Mesodermal cell (in vitro differentiated cells): ENCODE data around the gene TRAF1.

Source experiments
- H3K27ac ChIP-seq: 2 replicates; pipeline ENCODE4 v1.7.0; 2013; ENCODE audit warnings: mild to moderate bottlenecking, low read depth, low read length, moderate library complexity; ENCODE audit not compliant: severe bottlenecking
- H3K36me3 ChIP-seq: 2 replicates; pipeline ENCODE4 v1.7.1; 2013; ENCODE audit warnings: mild to moderate bottlenecking, low read length, moderate library complexity; ENCODE audit not compliant: control insufficient read depth, insufficient read depth
- H3K4me1 ChIP-seq: one replicate; pipeline ENCODE4 v1.7.1; 2013; ENCODE audit warnings: mild to moderate bottlenecking, low read length; ENCODE audit not compliant: insufficient read depth, control insufficient read depth, poor library complexity, severe bottlenecking
- H3K4me3 ChIP-seq: 2 replicates; pipeline ENCODE4 v1.7.0; 2013; ENCODE audit warnings: low read length, control low read depth, mild to moderate bottlenecking; ENCODE audit not compliant: insufficient read depth, poor library complexity, severe bottlenecking; ENCODE audit errors: extremely low read depth
- H3K9me3 ChIP-seq: 2 replicates; pipeline ENCODE4 v1.7.1; 2013; ENCODE audit warnings: mild to moderate bottlenecking, low read length, moderate library complexity; ENCODE audit not compliant: control insufficient read depth
- WGBS, 2 experiments: methylation state at CpG; one replicate each; pipeline ENCODE4 v1.1.5; 2013; ENCODE audit warnings: missing lambda C conversion rate in 2 of 2; ENCODE audit not compliant: insufficient coverage in 2 of 2; 5-methylcytosine and 5-hydroxymethylcytosine counted together

Gene TRAF1

DNA sequence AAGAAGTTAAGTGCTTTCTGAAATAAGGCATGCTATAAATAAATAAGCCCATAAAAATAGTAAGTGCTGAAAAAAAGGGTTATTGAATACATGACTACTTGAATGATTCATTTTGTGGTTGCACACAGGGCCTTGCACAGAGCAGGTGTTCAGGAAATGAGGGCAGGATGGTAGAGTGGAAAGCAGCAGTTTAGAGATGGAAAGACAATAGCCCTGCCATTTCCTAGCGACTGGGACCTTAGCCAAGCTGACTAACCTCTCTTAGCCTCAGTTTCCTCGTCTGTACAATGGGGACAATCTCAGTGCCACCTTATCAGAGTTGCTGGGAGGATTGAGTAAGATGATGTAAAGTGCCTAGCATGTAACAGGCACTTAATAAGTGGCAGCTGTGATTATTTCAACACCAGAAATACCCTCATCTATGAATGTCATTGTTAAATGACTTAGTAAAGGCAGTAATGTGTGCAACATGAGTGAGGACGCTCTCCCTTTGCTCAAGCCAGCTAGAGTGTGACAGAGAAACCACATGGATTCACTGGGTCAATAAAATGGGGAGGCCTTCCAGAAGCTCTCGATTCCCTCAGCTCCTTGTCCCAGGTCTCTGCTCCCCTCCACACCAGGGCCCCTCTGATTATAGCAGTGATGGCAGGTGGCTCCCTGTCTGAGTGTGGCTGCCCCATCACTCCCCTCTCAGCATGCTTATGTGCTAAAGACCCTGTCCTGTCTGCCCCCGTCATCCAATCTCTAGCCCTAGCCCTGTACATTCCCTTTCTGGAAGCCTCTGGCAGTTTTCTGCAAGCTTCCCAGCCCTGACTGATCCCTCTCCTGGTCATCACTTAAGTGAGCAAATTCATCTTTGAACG, 33.6 kb downstream of the TRAF1 start:
- WGBS, 2 experiments = 91 to 93% methylated on average over 3 to 4 of the region's 6 CpGs
- no peaks in the 10 kb centered on the region for H3K9me3 ChIP-seq
- no peaks in the 10 kb centered on the region for H3K36me3 ChIP-seq
- H3K4me1 ChIP-seq = peaks cover 7% of the 10 kb centered on the region
- H3K27ac ChIP-seq = no peak overlapping the region
- H3K4me3 ChIP-seq = no peak overlapping the region

DNA sequence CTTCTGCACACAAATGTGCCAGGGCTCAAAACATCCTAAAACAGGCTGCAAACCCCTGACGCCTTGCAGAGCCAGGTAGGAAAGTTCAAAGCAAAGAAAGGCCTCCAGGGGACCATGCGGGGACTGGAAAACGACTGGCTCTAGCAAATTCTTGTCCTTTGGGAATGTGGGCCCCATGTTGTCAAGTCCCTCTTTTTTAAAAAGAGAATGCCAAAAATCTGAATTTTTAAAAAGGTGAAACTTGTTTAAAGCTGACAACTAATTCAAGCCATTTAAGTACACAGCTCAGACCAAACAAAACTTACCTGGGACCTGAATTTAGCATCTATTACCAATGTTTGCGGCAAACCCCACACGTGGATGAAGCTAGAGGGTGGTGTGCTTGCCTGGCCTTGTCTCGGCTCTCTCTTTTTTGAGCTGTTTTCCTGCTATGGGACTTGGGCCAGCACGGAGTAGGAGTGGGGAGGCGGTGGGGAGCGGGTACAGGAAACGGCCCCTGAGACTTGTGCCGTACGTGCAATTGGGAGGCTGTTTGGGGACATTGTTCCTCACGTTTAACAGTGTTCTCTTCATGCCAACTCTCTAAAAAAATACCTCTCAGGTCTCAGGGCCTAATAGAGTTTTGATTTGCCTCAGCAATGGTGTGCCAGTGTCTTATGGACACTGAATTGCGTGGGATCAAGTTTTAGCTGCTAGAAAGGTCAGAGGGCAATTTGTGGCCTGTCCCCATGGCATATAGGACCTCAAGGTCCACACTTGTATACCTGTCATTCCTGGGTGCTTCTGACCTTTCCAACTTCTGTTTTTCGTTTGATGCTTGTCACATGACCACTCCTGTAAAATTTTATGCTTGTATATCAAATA, 34.5 kb downstream of the TRAF1 start:
- 81 to 84% methylated on average over 9 to 14 of the region's 15 CpGs for WGBS, 2 experiments
- H3K4me1 ChIP-seq = peaks cover 7% of the 10 kb centered on the region
- H3K4me3 ChIP-seq = no peak overlapping the region
- no peaks in the 10 kb centered on the region for H3K9me3 ChIP-seq
- no peaks in the 10 kb centered on the region for H3K36me3 ChIP-seq
- H3K27ac ChIP-seq = no peak overlapping the region

- Histone ChIP-seq H3K36me3 (no peaks in the 10 kb centered on the region), H3K4me3 (no peak overlapping the region), H3K9me3 (no peaks in the 10 kb centered on the region), H3K27ac (no peak overlapping the region), H3K4me1 (peaks cover 6% of the 10 kb centered on the region)
- 95 to 100% methylated on average over 5 of the region's 10 CpGs for WGBS, 2 experiments
Measured at GRCh38 chr9:120891245-120891883, 35.2 kb downstream of the TRAF1 start.

GRCh38 chr9:120890320-120891244, 36.0 kb downstream of the TRAF1 start:
- no peak overlapping the region for H3K27ac ChIP-seq
- H3K36me3 ChIP-seq = no peaks in the 10 kb centered on the region
- WGBS, 2 experiments = 80 to 88% methylated on average over 5 to 12 of the region's 14 CpGs
- peaks cover 13% of the 10 kb centered on the region for H3K4me1 ChIP-seq
- no peak overlapping the region for H3K4me3 ChIP-seq
- H3K9me3 ChIP-seq = no peaks in the 10 kb centered on the region

DNA sequence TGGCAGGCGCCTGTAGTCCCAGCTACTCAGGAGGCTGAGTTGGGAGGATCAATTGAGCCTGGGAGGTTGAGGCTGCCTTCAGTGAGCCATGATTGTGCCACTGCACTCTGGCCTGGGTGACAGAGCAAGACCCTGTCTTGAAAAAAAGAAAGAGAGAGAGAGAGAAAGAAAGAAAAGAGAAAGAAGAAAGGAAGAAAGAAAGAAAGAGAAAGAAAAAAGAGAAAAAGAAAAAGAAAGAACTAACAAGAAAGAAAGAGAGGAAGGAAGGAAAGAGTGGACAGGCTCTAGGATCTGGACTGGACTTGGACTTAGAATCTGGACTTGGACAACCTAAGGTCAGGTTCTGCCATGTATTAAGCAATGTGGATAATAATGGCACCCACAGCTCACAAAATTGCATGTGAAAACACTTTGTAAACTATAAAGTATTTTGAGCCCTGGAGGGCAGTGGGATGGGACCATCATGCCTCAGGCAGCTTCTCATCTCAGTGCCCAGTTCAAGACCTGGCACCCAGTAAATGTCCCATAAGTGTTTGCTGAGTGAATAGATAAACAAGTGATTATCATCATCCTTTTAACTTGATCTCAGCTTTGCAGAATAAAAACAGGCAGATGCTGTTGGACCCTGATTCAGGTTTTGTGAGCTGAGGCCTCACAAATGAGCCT, 36.9 kb downstream of the TRAF1 start:
- Histone ChIP-seq H3K4me1 (peaks cover 15% of the 10 kb centered on the region), H3K27ac (no peak overlapping the region), H3K4me3 (no peak overlapping the region), H3K36me3 (no peaks in the 10 kb centered on the region), H3K9me3 (no peaks in the 10 kb centered on the region)
- WGBS, 2 experiments = 92 to 100% methylated on average over 1 of the region's 1 CpG

- Histone ChIP-seq H3K36me3 (no peaks in the 10 kb centered on the region), H3K4me3 (no peak overlapping the region), H3K27ac (no peak overlapping the region), H3K4me1 (peaks cover 15% of the 10 kb centered on the region), H3K9me3 (no peaks in the 10 kb centered on the region)
Measured at GRCh38 chr9:120888626-120889025, 38.0 kb downstream of the TRAF1 start.

DNA sequence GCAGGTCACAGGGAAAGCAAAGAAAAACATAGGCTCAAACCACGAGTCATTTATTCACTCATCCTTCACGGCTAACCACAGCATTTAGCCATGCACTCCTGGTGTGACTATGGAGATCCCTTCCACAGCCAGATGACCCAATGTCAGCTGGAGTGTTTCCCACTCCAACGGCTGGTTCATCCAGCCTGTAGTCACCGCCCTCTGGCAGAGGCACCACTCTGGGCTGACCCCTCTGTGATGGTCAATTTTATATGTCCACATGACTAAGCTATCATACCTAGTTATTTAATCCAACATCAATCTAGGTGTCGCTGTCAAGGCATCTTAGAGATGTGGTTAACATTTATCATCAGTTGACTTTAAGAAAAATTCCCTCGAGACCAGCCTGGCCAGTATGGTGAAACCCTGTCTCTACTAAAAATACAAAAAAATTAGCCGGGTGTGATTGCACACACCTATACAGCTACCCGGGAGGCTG, 40.1 kb downstream of the TRAF1 start:
- 81 to 96% methylated on average over 6 to 7 of the region's 8 CpGs for WGBS, 2 experiments
- Histone ChIP-seq H3K4me3 (no peak overlapping the region), H3K27ac (no peak overlapping the region), H3K36me3 (no peaks in the 10 kb centered on the region), H3K4me1 (peaks cover 15% of the 10 kb centered on the region), H3K9me3 (no peaks in the 10 kb centered on the region)

DNA sequence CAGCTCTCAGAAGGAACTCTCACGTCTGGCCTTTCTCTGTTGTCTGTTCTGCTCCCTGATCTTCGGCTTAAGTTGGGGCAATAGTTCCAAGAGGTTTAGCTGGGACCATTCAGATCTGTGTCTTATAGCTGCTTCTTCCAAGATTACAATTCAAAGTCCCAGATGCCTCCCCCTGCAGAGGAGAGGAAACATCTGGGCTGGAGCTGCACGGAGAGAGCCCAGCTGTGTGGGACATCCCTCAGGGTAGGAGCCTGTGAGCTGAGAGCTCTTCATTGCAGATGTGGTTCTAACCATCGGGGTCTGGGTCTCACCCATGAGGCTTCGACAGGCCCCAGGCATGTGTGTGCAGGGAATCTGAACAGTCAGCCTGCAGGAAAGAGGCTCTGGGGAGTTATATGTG, 40.6 kb downstream of the TRAF1 start:
- WGBS, 2 experiments = 86 to 100% methylated on average over 3 of the region's 5 CpGs
- Histone ChIP-seq H3K4me3 (no peak overlapping the region), H3K36me3 (no peaks in the 10 kb centered on the region), H3K4me1 (peaks cover 15% of the 10 kb centered on the region), H3K9me3 (no peaks in the 10 kb centered on the region), H3K27ac (peak overlapping the region; percentile 45)

- Histone ChIP-seq H3K27ac (peak overlapping the region; percentile 45), H3K9me3 (no peaks in the 10 kb centered on the region), H3K4me1 (peaks cover 15% of the 10 kb centered on the region), H3K4me3 (no peak overlapping the region), H3K36me3 (no peaks in the 10 kb centered on the region)
- WGBS, 2 experiments = 66 to 69% methylated on average over 3 of the region's 3 CpGs
Measured at GRCh38 chr9:120885457-120885856, 41.1 kb downstream of the TRAF1 start.
